Thoracic aorta (tissue), 2 donors: ENCODE measurements around the gene HTR6. TPM values are rescaled to one million over a fixed set of nuclear protein-coding genes. Genes with fewer than 3 reads are reported as not detected.
A peak's percentile ranks its signal among the peaks of the same experiment; 100 is the strongest.

ENCODE experiments used
- ATAC-seq: fragments of 150-250 bp; one replicate; pipeline ENCODE4 v1.8.0; 2017; ENCODE audit warnings: low read depth; ENCODE audit not compliant: insufficient number of reproducible peaks, low FRiP score
- DNase-seq: peaks from one replicate; pipeline ENCODE4 v3.0.0-alpha.2; 2020; ENCODE audit warnings: low spot score
- H3K27ac ChIP-seq, 2 donors: fragments of 200-600 bp; sonication (generic); 1 replicate in 1 of 2; 2 replicates in 1 of 2; pipeline ENCODE4 v1.5.1; 2016; ENCODE audit warnings: mild to moderate bottlenecking in 2 of 2, moderate library complexity in 2 of 2
- H3K27me3 ChIP-seq: fragments of 200-600 bp; sonication (generic); replicated peaks from 2 replicates; pipeline ENCODE4 v1.6.0; 2016; ENCODE audit warnings: mild to moderate bottlenecking; ENCODE audit not compliant: insufficient read depth
- H3K36me3 ChIP-seq: fragments of 200-600 bp; sonication (generic); one replicate; pipeline ENCODE4 v1.5.1; 2016
- H3K4me1 ChIP-seq, 2 donors: fragments of 200-600 bp; sonication (generic); 1 replicate in 1 of 2; 2 replicates in 1 of 2; pipeline versions ENCODE4 v1.5.1 to v1.6.0; 2016; ENCODE audit warnings: low read depth in 2 of 2, mild to moderate bottlenecking in 1 of 2; ENCODE audit not compliant: control insufficient read depth in 1 of 2
- H3K4me3 ChIP-seq: fragments of 200-600 bp; sonication (generic); 2 replicates; pipeline ENCODE4 v1.5.1; 2016; ENCODE audit warnings: mild to moderate bottlenecking
- H3K9me3 ChIP-seq: fragments of 200-600 bp; sonication (generic); 2 replicates; pipeline ENCODE4 v1.5.1; 2016
- total RNA-seq, 2 donors: library from RNA; depleted of rRNA; stranded (reverse); fragments of >200 nt; gene quantifications; one replicate each; pipeline versions ENCODE4 v1.1.0 to v1.2.3, GENCODE V29; 2016
- TF ChIP-seq, protein P1 (sequence below): fragments of 200-600 bp; sonication (generic); IDR thresholded peaks from one replicate; pipeline ENCODE4 v1.5.1; 2019; ENCODE audit warnings: antibody characterized with exemption

Gene HTR6
- total RNA-seq, 2 donors from 2014 or later: 0.41 TPM; not detected in 1

DNA sequence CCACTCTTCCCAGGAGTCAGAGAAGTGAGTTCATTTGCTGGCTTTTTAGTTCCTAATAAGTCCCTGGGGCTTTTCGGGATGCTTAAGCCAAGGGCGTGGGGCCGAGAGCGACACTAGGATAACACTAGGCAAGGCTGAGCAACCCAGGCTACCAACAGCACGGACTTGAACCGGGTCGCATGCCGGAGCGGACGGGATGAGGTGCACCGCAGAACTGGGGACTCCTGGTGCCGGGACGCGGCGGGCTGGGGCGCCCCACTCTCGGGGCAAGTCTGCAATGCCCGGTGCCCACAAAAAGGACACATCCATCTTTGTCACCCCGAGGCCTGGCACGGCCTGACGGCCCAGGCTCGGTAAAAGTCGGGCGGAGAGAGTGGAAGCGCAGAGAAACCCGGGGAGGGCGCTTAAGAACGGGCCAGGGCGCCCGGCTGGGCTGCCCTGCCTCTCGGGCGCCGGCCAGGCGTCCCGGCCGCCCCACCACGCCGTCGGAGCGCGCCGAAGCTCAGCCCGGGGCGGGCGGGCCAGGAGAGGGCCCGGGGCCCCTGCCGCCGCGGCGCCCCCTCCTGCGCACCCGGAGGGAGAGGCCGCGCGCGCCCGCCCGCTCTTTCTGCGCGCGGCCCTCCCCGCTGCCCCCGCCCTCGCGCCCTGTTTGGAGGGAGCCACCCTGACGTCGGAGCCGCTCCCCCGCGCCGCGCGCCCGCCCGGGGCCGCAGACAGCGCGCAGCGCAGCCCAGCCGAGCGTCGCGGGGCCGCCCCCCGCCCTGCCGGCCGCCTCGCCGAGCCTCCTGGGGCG is 20.9 kb upstream of the HTR6 start, which contains the start of gene NBL1:
Gene NBL1 (plus strand): TSS at position 710 of the 793 bp plus-strand sequence. CDS start 10,720 bp downstream, outside the sequence.
- TF ChIP-seq, protein P1, sequence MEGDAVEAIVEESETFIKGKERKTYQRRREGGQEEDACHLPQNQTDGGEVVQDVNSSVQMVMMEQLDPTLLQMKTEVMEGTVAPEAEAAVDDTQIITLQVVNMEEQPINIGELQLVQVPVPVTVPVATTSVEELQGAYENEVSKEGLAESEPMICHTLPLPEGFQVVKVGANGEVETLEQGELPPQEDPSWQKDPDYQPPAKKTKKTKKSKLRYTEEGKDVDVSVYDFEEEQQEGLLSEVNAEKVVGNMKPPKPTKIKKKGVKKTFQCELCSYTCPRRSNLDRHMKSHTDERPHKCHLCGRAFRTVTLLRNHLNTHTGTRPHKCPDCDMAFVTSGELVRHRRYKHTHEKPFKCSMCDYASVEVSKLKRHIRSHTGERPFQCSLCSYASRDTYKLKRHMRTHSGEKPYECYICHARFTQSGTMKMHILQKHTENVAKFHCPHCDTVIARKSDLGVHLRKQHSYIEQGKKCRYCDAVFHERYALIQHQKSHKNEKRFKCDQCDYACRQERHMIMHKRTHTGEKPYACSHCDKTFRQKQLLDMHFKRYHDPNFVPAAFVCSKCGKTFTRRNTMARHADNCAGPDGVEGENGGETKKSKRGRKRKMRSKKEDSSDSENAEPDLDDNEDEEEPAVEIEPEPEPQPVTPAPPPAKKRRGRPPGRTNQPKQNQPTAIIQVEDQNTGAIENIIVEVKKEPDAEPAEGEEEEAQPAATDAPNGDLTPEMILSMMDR: no peak
- H3K27ac ChIP-seq: peak within 1 kb of the TSS; percentile 87 to 93
- H3K27me3 ChIP-seq: no peaks in the 10 kb centered on the region
- H3K36me3 ChIP-seq: no peaks in the 10 kb centered on the region
- peak within 1 kb of the TSS; percentile 87 for H3K4me3 ChIP-seq
- ATAC-seq (no peak), DNase-seq (no peak)
- peaks cover 11 to 51% of the 10 kb centered on the region in 2 donors for H3K4me1 ChIP-seq
- no peaks in the 10 kb centered on the region for H3K9me3 ChIP-seq

DNA sequence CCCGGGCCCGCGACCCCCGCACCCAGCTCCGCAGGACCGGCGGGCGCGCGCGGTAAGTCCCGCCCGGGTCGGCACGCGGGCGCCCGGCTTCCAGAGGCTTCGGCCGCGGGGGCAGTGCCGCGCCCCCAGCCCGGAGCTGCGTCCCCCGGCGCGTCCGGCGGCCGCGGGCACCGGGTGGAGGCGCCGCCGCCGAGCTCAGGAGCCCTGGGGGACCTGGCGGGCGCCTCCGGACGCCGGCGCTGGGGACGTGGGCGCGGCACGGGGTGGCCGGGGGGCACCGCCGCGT is 20.3 kb upstream of the HTR6 start:
- Histone ChIP-seq H3K9me3 (no peaks in the 10 kb centered on the region), H3K27ac (peak overlapping the region; percentile 81 to 87), H3K4me1 (peaks cover 11 to 51% of the 10 kb centered on the region in 2 donors), H3K27me3 (no peaks in the 10 kb centered on the region), H3K4me3 (peak overlapping the region; percentile 72), H3K36me3 (no peaks in the 10 kb centered on the region)
- TF ChIP-seq, protein P1: no peak
- DNase-seq (no peak), ATAC-seq (no peak)

DNA sequence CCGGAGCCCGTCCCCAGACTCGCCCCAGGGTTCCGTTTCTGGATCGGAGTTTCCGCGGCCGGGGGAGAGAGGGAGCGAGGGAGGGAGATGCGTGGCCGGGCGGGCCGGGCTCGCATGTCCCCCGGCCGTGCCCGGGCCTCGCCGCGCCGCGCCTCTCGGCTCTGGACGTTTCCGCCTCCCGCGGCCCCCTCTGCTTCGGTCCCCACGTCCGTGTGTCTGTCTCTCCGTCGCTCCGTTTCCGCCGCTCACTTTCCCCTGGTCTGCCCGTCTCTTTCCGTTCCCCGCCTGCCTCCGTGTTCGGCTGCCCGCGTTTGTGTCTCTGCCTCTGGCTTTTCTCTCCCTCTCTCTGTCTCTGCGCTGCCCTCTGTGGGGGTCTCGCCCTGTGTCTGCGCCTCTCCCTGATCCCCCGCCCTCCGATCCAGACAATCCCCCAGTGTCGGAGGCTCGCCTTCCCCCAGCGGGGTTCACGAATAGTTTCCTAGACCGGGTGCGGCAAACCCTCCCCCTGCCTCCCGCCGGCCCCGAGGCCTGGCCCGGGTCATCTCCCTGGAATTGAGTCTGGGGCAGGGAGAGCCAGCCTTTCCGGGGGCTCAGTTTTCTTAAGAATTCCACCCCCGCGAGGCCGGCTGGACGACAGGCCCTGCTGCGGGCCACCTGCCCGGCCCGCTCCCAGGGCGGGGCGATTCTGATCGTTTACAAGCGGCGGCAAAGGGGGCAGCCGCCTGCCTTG is 19.8 kb upstream of the HTR6 start:
- Histone ChIP-seq H3K27ac (peak overlapping the region; percentile 81 to 87), H3K27me3 (no peaks in the 10 kb centered on the region), H3K9me3 (no peaks in the 10 kb centered on the region), H3K4me1 (peaks cover 11 to 56% of the 10 kb centered on the region in 2 donors), H3K4me3 (peak overlapping the region; percentile 72), H3K36me3 (no peaks in the 10 kb centered on the region)
- TF ChIP-seq, protein P1: no peak
- DNase-seq (no peak), ATAC-seq (no peak)

DNA sequence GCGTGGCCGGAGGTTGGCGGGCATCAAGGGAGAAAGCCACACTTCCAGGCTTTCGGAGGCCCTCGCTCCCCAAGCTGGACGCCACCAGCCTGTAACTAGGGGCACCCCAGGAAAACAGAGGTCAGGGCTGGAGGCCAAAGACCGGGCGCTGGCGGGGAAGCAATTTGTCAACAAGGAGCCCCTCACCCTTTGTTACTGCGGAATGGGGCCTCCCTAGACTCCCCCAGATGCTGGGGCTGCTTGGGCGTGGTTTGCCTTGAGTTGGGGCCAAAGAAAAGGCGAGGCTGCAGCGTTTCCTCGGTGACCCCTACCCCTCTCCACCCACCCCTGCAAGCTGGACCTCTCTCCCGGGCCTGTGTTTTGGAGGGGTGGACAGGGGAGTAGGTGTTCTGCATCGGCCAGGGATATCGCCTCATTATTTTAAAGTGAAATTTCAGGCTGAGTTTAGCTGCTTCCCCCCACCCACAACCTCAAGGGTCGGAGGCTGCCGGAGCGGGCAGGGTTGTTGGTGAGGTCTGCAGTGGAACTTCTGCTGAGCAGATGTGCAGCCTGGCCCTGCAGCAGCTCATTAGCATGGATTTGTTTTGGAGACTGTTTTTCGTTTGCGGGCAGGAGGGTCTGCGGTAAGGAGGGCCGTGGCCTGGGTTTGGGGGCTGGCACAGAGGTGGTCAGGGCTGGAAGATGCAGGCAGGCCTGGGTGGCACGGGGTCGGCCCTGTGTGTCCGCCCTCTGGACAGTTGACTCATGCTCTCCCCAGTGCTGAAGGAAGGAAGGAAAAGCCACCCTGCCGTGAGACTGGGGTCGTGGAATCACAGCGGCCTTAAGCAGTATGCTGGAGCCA is 19.0 kb upstream of the HTR6 start:
- Histone ChIP-seq H3K27ac (peak overlapping the region; percentile 81 to 87), H3K4me3 (peak overlapping the region; percentile 72), H3K9me3 (no peaks in the 10 kb centered on the region), H3K27me3 (no peaks in the 10 kb centered on the region), H3K4me1 (peaks cover 17 to 60% of the 10 kb centered on the region in 2 donors), H3K36me3 (no peaks in the 10 kb centered on the region)
- no peak for ATAC-seq
- no peak for DNase-seq
- TF ChIP-seq, protein P1: no peak
